ENCODE results near the gene OVAAL. TPM values are rescaled to one million over a fixed set of nuclear protein-coding genes. Genes with fewer than 3 reads are reported as not detected.

The OVAAL gene
- not detected in 2 replicates for polyA plus RNA-seq

DNA sequence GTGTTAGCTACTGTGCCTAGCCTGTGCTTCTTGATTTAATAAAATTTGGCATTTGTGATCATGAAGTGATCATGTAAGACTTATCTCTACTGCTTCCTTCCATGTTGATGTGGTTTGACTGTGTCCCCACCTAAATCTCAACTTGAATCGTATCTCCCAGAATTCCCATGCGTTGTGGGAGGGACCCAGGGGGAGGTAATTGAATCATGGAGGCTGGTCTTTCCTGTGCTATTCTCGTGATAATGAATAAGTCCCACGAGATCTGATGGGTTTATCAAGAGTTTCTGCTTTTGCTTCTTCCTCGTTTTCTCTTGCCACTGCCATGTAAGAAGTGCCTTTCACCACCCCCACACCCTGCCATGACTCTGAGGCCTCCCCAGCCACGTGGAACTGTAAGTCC is at the start of gene OVAAL:
TSS of gene OVAAL (plus strand) at position 301 of the 400 bp plus-strand sequence.

Other genes starting within 250 kb of the OVAAL start
- 35.1 and 37.8 TPM in 2 replicates for gene ACBD6, start 56.4 kb upstream of the OVAAL start, polyA plus RNA-seq
- gene XPR1, start 73.1 kb downstream of the OVAAL start, polyA plus RNA-seq: 7.6 and 7.8 TPM in 2 replicates